Loucy (cell line): ENCODE results near the gene TNNT2.

ENCODE experiments used
- H2AFZ ChIP-seq: fragments of 200-600 bp; sonication (generic); 2 replicates; pipeline ENCODE4 v1.6.0; 2016; ENCODE audit warnings: antibody characterized with exemption, mild to moderate bottlenecking, low read length, moderate library complexity
- H3F3A ChIP-seq: fragments of 200-600 bp; 2 replicates; pipeline ENCODE4 v1.6.0; 2016; ENCODE audit warnings: antibody characterized with exemption, low read depth, mild to moderate bottlenecking
- H3K27me3 ChIP-seq: fragments of 200-600 bp; sonication (generic); 2 replicates; pipeline ENCODE4 v1.6.1; 2014; ENCODE audit warnings: low read length, mild to moderate bottlenecking; ENCODE audit not compliant: insufficient read depth, poor library complexity, severe bottlenecking
- H3K36me3 ChIP-seq: fragments of 200-600 bp; sonication (generic); 2 replicates; pipeline ENCODE4 v1.6.1; 2016; ENCODE audit warnings: low read length; ENCODE audit not compliant: insufficient read depth
- H3K4me1 ChIP-seq: fragments of 200-600 bp; sonication (generic); 2 replicates; pipeline ENCODE4 v1.5.1; 2014; ENCODE audit warnings: low read length, mild to moderate bottlenecking; ENCODE audit not compliant: insufficient read depth, poor library complexity, severe bottlenecking
- H3K4me2 ChIP-seq: fragments of 200-600 bp; sonication (generic); 2 replicates; pipeline ENCODE4 v1.6.0; 2014; ENCODE audit warnings: antibody characterized with exemption, low read length, low read depth, mild to moderate bottlenecking; ENCODE audit not compliant: poor library complexity, severe bottlenecking
- H3K4me3 ChIP-seq: fragments of 200-600 bp; sonication (generic); 2 replicates; pipeline ENCODE4 v1.5.1; 2014; ENCODE audit warnings: low read length, mild to moderate bottlenecking, mixed read lengths; ENCODE audit not compliant: poor library complexity, severe bottlenecking
- H3K79me2 ChIP-seq: fragments of 200-600 bp; sonication (generic); 2 replicates; pipeline ENCODE4 v1.6.1; 2014; ENCODE audit warnings: low read length; ENCODE audit not compliant: insufficient read depth
- H3K9ac ChIP-seq: fragments of 200-600 bp; sonication (generic); 2 replicates; pipeline ENCODE4 v1.6.0; 2014; ENCODE audit warnings: mild to moderate bottlenecking, low read depth, low read length, moderate library complexity; ENCODE audit not compliant: poor library complexity, severe bottlenecking
- H3K9me2 ChIP-seq: fragments of 200-600 bp; sonication (generic); replicated peaks from 2 replicates; pipeline ENCODE4 v1.6.1; 2016; ENCODE audit warnings: low read depth, low read length, mixed read lengths
- H3K9me3 ChIP-seq: fragments of 200-600 bp; sonication (generic); 2 replicates; pipeline ENCODE4 v1.6.1; 2014; ENCODE audit warnings: mild to moderate bottlenecking, antibody characterized with exemption, low read length, low read depth; ENCODE audit not compliant: insufficient read depth
- H4K20me1 ChIP-seq: fragments of 200-600 bp; sonication (generic); 2 replicates; pipeline ENCODE4 v1.6.0; 2014; ENCODE audit warnings: antibody characterized with exemption, low read length, mild to moderate bottlenecking; ENCODE audit not compliant: insufficient read depth, poor library complexity, severe bottlenecking
- EZH2phosphoT487 ChIP-seq: fragments of 200-600 bp; IDR thresholded peaks from 2 replicates; pipeline ENCODE4 v1.6.1; 2018; ENCODE audit warnings: antibody characterized with exemption, mild to moderate bottlenecking, moderate library complexity, borderline replicate concordance
- TF ChIP-seq, protein P1 (sequence below): fragments of 200-600 bp; sonication (generic); conservative IDR thresholded peaks from 2 replicates; pipeline ENCODE4 v1.5.1; 2014; ENCODE audit warnings: mild to moderate bottlenecking, antibody characterized with exemption, low read length

The TNNT2 gene

DNA sequence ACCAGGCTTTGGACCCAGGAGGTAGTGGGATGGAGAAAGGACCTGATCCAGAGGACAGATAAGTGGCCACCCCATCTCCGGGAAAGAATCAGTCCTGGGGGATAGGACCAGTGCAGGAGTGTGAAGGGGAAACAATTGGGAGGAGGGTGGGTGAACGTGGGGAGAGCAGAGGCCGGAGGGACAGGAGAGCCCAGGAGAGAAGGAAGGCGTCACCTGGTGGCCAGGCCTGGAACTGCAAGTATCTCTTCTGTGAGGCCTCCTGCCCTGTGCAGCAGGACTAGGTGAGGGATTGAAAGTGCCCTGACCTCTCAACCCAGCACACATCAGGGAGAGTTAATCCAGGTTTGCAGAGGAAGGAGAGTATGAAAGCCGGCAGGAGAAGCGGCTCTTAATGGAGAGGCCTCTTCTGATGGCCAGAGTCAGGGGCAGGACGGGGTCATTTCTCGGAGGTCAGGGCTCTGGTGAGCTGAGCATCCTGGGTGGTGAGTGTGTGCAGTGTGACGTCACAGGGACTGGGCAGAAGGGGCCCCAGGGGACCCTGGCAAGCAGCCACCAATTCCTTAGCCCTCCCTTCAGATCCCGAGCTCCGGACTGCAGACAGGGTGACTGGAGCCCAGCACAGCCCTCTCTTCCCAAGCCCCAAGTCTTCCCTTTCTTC lies 30.8 kb upstream of the TNNT2 start:
- Histone ChIP-seq H2AFZ (no peak overlapping the region), H3K27me3 (no peaks in the 10 kb centered on the region), H4K20me1 (no peaks in the 10 kb centered on the region), H3K9me3 (no peaks in the 10 kb centered on the region), H3K36me3 (no peaks in the 10 kb centered on the region), H3K9me2 (no peaks in the 10 kb centered on the region), H3K4me2 (no peak overlapping the region), H3K4me3 (no peak overlapping the region), H3F3A (no peaks in the 10 kb centered on the region), H3K79me2 (no peaks in the 10 kb centered on the region), H3K4me1 (no peaks in the 10 kb centered on the region), H3K9ac (no peak overlapping the region)
- no peak for TF ChIP-seq EZH2phosphoT487
- TF ChIP-seq, protein P1, sequence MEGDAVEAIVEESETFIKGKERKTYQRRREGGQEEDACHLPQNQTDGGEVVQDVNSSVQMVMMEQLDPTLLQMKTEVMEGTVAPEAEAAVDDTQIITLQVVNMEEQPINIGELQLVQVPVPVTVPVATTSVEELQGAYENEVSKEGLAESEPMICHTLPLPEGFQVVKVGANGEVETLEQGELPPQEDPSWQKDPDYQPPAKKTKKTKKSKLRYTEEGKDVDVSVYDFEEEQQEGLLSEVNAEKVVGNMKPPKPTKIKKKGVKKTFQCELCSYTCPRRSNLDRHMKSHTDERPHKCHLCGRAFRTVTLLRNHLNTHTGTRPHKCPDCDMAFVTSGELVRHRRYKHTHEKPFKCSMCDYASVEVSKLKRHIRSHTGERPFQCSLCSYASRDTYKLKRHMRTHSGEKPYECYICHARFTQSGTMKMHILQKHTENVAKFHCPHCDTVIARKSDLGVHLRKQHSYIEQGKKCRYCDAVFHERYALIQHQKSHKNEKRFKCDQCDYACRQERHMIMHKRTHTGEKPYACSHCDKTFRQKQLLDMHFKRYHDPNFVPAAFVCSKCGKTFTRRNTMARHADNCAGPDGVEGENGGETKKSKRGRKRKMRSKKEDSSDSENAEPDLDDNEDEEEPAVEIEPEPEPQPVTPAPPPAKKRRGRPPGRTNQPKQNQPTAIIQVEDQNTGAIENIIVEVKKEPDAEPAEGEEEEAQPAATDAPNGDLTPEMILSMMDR: peak; percentile 92

DNA sequence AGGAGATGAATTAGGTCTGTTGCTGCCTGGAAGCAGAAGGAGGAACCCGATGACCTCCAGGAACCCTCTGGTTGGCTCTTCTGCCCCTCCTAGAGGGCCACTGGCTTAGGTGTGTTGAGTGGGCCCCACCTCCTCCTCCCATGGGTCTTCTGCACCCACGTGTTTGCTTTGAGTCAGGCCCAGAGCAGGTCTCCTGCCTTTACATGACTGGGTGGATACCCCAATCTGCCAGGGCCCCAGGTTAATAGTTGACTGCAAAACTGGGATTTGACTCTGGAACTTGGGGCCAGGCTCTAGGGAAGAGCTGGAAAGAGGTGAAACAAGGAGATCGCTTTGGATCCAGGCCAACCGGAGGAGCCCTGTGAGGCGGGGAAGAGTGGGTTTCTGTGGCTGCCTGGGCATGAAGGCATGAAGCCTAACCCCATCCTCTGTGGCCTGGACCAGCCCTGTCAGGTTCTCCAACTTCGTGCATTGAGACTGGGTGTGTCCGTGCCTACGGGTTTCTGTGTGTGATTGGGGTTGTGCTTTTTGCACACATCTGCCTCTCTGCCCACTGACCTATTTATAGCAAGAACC lies 29.4 kb upstream of the TNNT2 start:
- H3K36me3 ChIP-seq: no peaks in the 10 kb centered on the region
- no peaks in the 10 kb centered on the region for H3K79me2 ChIP-seq
- H3K9me2 ChIP-seq: no peaks in the 10 kb centered on the region
- H3K27me3 ChIP-seq: no peaks in the 10 kb centered on the region
- TF ChIP-seq, protein P1: no peak
- no peak for TF ChIP-seq EZH2phosphoT487
- no peaks in the 10 kb centered on the region for H3K9me3 ChIP-seq
- H2AFZ ChIP-seq: no peak overlapping the region
- H3F3A ChIP-seq: no peaks in the 10 kb centered on the region
- no peak overlapping the region for H3K4me2 ChIP-seq
- H3K9ac ChIP-seq: no peak overlapping the region
- H4K20me1 ChIP-seq: no peaks in the 10 kb centered on the region
- no peaks in the 10 kb centered on the region for H3K4me1 ChIP-seq
- H3K4me3 ChIP-seq: no peak overlapping the region

DNA sequence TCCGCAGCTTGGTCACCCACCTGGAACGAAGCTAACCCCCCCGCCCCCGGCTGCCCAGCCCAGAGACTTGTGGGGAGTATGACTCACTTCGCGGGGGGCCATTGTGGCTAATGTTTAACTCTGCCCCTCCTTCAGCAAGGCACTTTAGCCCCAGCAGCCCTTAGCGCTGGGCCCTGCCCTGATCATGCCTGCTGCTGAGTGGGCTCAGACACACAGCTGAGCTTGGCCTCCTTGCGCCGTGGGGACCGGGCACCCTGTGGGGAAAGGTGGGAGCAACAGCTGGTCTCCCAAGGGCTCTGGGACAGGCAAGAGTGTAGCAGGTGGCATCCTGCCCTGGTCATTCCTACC lies 28.0 kb upstream of the TNNT2 start:
- no peaks in the 10 kb centered on the region for H3K9me2 ChIP-seq
- no peaks in the 10 kb centered on the region for H3F3A ChIP-seq
- no peaks in the 10 kb centered on the region for H3K9me3 ChIP-seq
- no peak overlapping the region for H3K9ac ChIP-seq
- H4K20me1 ChIP-seq: no peaks in the 10 kb centered on the region
- H3K36me3 ChIP-seq: no peaks in the 10 kb centered on the region
- no peak overlapping the region for H3K4me2 ChIP-seq
- no peak overlapping the region for H2AFZ ChIP-seq
- H3K4me3 ChIP-seq: no peak overlapping the region
- H3K27me3 ChIP-seq: no peaks in the 10 kb centered on the region
- no peak for TF ChIP-seq EZH2phosphoT487
- TF ChIP-seq, protein P1: no peak
- no peaks in the 10 kb centered on the region for H3K4me1 ChIP-seq
- H3K79me2 ChIP-seq: no peaks in the 10 kb centered on the region
